PC-3 (cell line): ENCODE results near the gene ZBTB7B. TPM values are rescaled to one million over a fixed set of nuclear protein-coding genes. Genes with fewer than 3 reads are reported as not detected.

Experiments
- ATAC-seq: fragments of 200-7000 bp; cut with Tn5 transposase; 2 replicates; pipeline ENCODE4 v1.9.1; 2020; ENCODE audit warnings: mild to moderate bottlenecking, moderate library complexity
- BruUV-seq: library from RNA; stranded (reverse); fragments of 400-500 nt; replicated peaks from 2 replicates; lab custom pipeline; 2021; lab: Mats Ljungman, UMichigan
- CTCF ChIA-PET: fragments of 300-600 bp; sonication (Branson Sonifier 250); formaldehyde crosslinking; loops from one replicate; lab custom pipeline; 2022; ENCODE audit warnings: antibody characterized with exemption; lab: Charles Lee
- POLR2A ChIA-PET: fragments of 300-600 bp; sonication (Branson Sonifier 250); formaldehyde crosslinking; loops from one replicate; lab custom pipeline; 2022; ENCODE audit warnings: antibody characterized with exemption; ENCODE audit not compliant: unreplicated experiment; lab: Charles Lee
- DNase-seq: peaks from one replicate; pipeline ENCODE4 v3.0.0-alpha.2; 2015
- H2AFZ ChIP-seq: fragments of 300-600 bp; sonication (generic); 2 replicates; pipeline ENCODE4 v1.6.0; 2016; ENCODE audit warnings: antibody characterized with exemption, low read length
- H3F3A ChIP-seq: fragments of 300-600 bp; sonication (generic); one replicate; pipeline ENCODE4 v1.6.0; 2017; ENCODE audit warnings: antibody characterized with exemption, low read length, control low read depth, mild to moderate bottlenecking; ENCODE audit not compliant: unreplicated experiment
- H3K27ac ChIP-seq: fragments of 300-600 bp; sonication (generic); 2 replicates; pipeline ENCODE4 v1.5.1; 2016; ENCODE audit warnings: mild to moderate bottlenecking, low read length
- H3K27me3 ChIP-seq: fragments of 300-600 bp; sonication (generic); 2 replicates; pipeline ENCODE4 v1.6.1; 2016; ENCODE audit warnings: low read length, mixed read lengths
- H3K36me3 ChIP-seq: fragments of 300-600 bp; sonication (generic); 2 replicates; pipeline ENCODE4 v1.6.1; 2016; ENCODE audit warnings: low read depth, mixed run types, low read length, mixed read lengths
- H3K4me1 ChIP-seq: fragments of 300-600 bp; sonication (generic); 2 replicates; pipeline ENCODE4 v1.5.1; 2016; ENCODE audit warnings: low read length; ENCODE audit not compliant: insufficient read depth
- H3K4me2 ChIP-seq: fragments of 300-600 bp; sonication (generic); 2 replicates; pipeline ENCODE4 v1.6.0; 2016; ENCODE audit warnings: low read length
- H3K4me3 ChIP-seq: fragments of 300-600 bp; sonication (generic); 2 replicates; pipeline ENCODE4 v1.5.1; 2016; ENCODE audit warnings: mild to moderate bottlenecking, low read length, mixed read lengths
- H3K79me2 ChIP-seq: fragments of 300-600 bp; sonication (generic); 2 replicates; pipeline ENCODE4 v1.6.1; 2017; ENCODE audit warnings: low read length, mixed read lengths
- H3K9ac ChIP-seq: fragments of 300-600 bp; sonication (generic); 2 replicates; pipeline ENCODE4 v1.6.0; 2016; ENCODE audit warnings: mild to moderate bottlenecking, low read length
- H3K9me2 ChIP-seq: fragments of 300-600 bp; sonication (generic); replicated peaks from 2 replicates; pipeline ENCODE4 v1.6.1; 2016; ENCODE audit warnings: mixed run types, low read length, mixed read lengths
- H3K9me3 ChIP-seq: fragments of 300-600 bp; sonication (generic); 2 replicates; pipeline ENCODE4 v1.6.1; 2016; ENCODE audit warnings: low read length, mixed read lengths
- H4K20me1 ChIP-seq: fragments of 300-600 bp; sonication (generic); 2 replicates; pipeline ENCODE4 v1.6.1; 2016; ENCODE audit warnings: low read length, mixed read lengths
- EZH2 ChIP-seq: fragments of 300-600 bp; sonication (generic); IDR thresholded peaks from one replicate; pipeline ENCODE4 v1.6.1; 2017; ENCODE audit warnings: antibody characterized with exemption, mild to moderate bottlenecking, low read length; ENCODE audit not compliant: unreplicated experiment
- EZH2phosphoT487 ChIP-seq: fragments of 300-600 bp; sonication (generic); IDR thresholded peaks from 2 replicates; pipeline ENCODE4 v1.6.1; 2018; ENCODE audit warnings: mild to moderate bottlenecking, antibody characterized with exemption, low read length, borderline replicate concordance
- intact Hi-C: fragments of 100-400 bp; cut with micrococcal nuclease; formaldehyde crosslinking; loops from 2 replicates; pipeline ENCODE4 v1.9.0; 2023
- total RNA-seq: library from RNA; depleted of rRNA; stranded (reverse); fragments of >200 nt; gene quantifications from 2 replicates; pipeline ENCODE4 v1.2.3, GENCODE V29; 2014
- TF ChIP-seq, protein P1 (sequence below): fragments of 300-600 bp; sonication (generic); conservative IDR thresholded peaks from 2 replicates; pipeline ENCODE4 v1.5.1; 2017; ENCODE audit warnings: antibody characterized with exemption, low read depth, mild to moderate bottlenecking, low read length

The ZBTB7B gene
- total RNA-seq, 1 experiment from 2014 or later: 39.7 TPM

DNA sequence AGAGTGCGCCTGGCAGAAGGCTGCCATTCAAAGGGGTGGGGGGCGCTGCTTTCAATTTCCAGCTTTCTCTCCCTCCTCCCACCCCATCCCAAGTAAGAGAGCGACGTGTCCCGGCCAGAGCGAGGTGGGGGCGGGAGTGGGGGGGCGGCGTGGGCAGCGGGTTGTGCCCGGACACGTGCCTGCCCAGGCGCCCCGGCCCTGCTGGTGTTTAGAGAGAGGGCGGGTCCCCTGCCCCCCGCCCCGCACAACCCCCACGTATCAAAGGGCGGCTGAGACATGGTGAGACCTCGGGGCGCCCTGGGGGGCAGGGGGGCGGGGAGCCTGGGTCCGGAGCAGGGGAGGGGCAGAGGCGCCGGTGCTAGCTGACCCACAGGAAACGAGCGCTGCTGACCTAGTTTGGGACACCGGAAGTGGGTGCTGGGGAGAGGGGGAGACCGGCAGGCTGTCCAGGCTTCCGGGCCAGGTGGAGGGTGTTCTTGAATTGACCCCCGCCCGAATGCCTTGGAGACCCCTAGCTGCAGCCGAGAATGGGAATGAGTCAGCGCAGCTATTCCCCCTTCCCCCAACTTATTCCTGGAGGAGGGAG lies 1.3 kb downstream of the ZBTB7B start:
- Histone ChIP-seq H3K4me3 (peak overlapping the region; percentile 83), H3K9me3 (no peaks in the 10 kb centered on the region), H4K20me1 (0 out of 2 replicates have a peak, but pooled peaks cover 3% of the 10 kb centered on the region), H3K27ac (peak overlapping the region; percentile 88), H3K36me3 (peaks cover 9% of the 10 kb centered on the region; the same call in 1 of the 2 replicates), H3K9ac (peak overlapping the region; percentile 74), H3K4me2 (peak overlapping the region; percentile 98), H3K27me3 (no peaks in the 10 kb centered on the region), H3F3A (peaks cover 4% of the 10 kb centered on the region), H3K4me1 (peaks cover 57% of the 10 kb centered on the region), H3K79me2 (peaks cover 63% of the 10 kb centered on the region), H3K9me2 (no peaks in the 10 kb centered on the region), H2AFZ (peak overlapping the region; percentile 61)
- CTCF ChIA-PET: interaction anchor here (0.6 to 4.1 kb wide), 3 partner anchors 14 to 72 kb away, joined by 3 to 16 read pairs (median 5); partner anchors contain the start of gene PYGO2
- ATAC-seq: peak; percentile 3; the same call in 1 of the 2 replicates
- no TSS peak for BruUV-seq
- intact Hi-C loops: loop anchor here (2.0 kb wide), 2 partner anchors 47 to 81 kb away; partner anchors contain the start of gene ADAM15
- TF ChIP-seq EZH2phosphoT487: no peak
- no peak for TF ChIP-seq EZH2
- TF ChIP-seq, protein P1, sequence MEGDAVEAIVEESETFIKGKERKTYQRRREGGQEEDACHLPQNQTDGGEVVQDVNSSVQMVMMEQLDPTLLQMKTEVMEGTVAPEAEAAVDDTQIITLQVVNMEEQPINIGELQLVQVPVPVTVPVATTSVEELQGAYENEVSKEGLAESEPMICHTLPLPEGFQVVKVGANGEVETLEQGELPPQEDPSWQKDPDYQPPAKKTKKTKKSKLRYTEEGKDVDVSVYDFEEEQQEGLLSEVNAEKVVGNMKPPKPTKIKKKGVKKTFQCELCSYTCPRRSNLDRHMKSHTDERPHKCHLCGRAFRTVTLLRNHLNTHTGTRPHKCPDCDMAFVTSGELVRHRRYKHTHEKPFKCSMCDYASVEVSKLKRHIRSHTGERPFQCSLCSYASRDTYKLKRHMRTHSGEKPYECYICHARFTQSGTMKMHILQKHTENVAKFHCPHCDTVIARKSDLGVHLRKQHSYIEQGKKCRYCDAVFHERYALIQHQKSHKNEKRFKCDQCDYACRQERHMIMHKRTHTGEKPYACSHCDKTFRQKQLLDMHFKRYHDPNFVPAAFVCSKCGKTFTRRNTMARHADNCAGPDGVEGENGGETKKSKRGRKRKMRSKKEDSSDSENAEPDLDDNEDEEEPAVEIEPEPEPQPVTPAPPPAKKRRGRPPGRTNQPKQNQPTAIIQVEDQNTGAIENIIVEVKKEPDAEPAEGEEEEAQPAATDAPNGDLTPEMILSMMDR: no peak
- peak; percentile 59 for DNase-seq
- POLR2A ChIA-PET: interaction anchor here (0.7 kb wide), 1 partner anchor 30 kb away, joined by 8 read pairs; no protein-coding TSS in a partner anchor

DNA sequence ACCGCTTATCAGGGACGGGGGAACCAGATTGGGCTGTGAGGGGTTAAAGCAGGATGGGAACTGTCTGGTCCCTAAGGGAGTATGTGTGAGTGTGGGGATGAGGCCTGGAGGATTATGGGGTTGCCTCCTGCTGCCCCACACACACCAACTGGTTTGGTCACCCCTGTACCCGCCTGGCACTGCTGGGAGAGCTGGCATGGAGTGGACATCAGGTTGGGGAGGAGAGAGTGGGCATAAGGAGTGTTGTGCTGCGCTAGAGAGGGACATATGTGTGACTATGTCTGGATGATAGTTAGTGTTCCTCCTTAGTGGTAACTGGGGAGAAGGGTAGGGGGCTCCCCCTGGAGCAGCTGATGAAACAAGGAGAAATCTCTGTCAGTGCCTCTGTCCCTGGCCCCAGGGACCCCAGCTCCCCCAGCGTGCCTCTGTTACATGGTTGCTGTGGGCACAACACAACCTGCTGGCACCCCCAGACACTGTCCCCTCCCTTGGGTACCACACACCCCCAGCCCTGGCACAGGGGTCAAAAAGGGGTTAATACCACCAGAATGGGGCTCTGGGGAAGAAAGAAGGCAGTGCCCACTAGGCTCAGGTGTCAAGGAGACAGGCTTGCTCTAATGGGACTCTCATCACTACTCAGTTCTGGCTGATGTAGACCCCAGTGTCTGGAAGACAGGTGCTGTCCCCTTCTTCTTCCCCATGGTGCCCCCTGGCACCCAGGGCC lies 1.9 kb downstream of the ZBTB7B start:
- intact Hi-C loops: loop anchor here (1.0 kb wide), 1 partner anchor 13 kb away; no protein-coding TSS in a partner anchor
- H3K4me2 ChIP-seq: peak overlapping the region; percentile 98
- peaks cover 50% of the 10 kb centered on the region for H3K4me1 ChIP-seq
- peak overlapping the region; percentile 83 for H3K4me3 ChIP-seq
- ChIA-PET POLR2A (no interaction called here), CTCF (interaction anchor here (0.6 to 4.1 kb wide), 3 partner anchors 13 to 72 kb away, joined by 3 to 16 read pairs (median 5); partner anchors contain the start of gene PYGO2)
- H3K9me3 ChIP-seq: no peaks in the 10 kb centered on the region
- H3K9me2 ChIP-seq: no peaks in the 10 kb centered on the region
- H3K79me2 ChIP-seq: peaks cover 69% of the 10 kb centered on the region
- BruUV-seq: no TSS peak
- no peak for DNase-seq
- H3K27ac ChIP-seq: peak overlapping the region; percentile 88
- TF ChIP-seq, protein P1: no peak
- TF ChIP-seq EZH2phosphoT487 (no peak), EZH2 (no peak)
- peaks cover 9% of the 10 kb centered on the region; the same call in 1 of the 2 replicates for H3K36me3 ChIP-seq
- H3F3A ChIP-seq: peaks cover 4% of the 10 kb centered on the region
- 0 out of 2 replicates have a peak, but pooled peaks cover 3% of the 10 kb centered on the region for H4K20me1 ChIP-seq
- ATAC-seq: no peak
- no peaks in the 10 kb centered on the region for H3K27me3 ChIP-seq
- peak overlapping the region; percentile 74 for H3K9ac ChIP-seq
- peak overlapping the region; percentile 61; the same call in 1 of the 2 replicates for H2AFZ ChIP-seq
